HEK293 (cell line): ENCODE results near the gene SAFB.

ENCODE experiments used
- CTCF ChIA-PET: fragments of 350-600 bp; formaldehyde crosslinking; extraction: SDS; loops from one replicate; lab custom pipeline; 2021; ENCODE audit warnings: antibody characterized with exemption; lab: Yijun Ruan, JAX
- POLR2A ChIA-PET: fragments of 300-600 bp; formaldehyde crosslinking; extraction: SDS; loops from one replicate; lab custom pipeline; 2020; ENCODE audit warnings: antibody characterized with exemption, inconsistent platforms; lab: Yijun Ruan, JAX
- H3K27ac ChIP-seq: fragments of 200-500 bp; sonication (Bioruptor generic); 2 replicates; pipeline ENCODE4 v1.5.1; 2014; ENCODE audit warnings: low read depth, low read length, control low read depth, inconsistent platforms; ENCODE audit errors: extremely low read depth
- H3K36me3 ChIP-seq, 2 experiments: fragments of 200-500 bp in 1 of 2; sonication (Bioruptor generic) in 1 of 2; 1 replicate in 1 of 2; 2 replicates in 1 of 2; pipeline ENCODE4 v1.5.1; 2014 to 2017; ENCODE audit warnings: inconsistent platforms in 2 of 2, low read length in 2 of 2; ENCODE audit not compliant: control insufficient read depth in 2 of 2, insufficient read depth in 1 of 2
- H3K4me1 ChIP-seq: fragments of 200-500 bp; sonication (Bioruptor generic); 2 replicates; pipeline ENCODE4 v1.5.1; 2014; ENCODE audit warnings: mild to moderate bottlenecking, low read length, inconsistent platforms; ENCODE audit not compliant: control insufficient read depth, insufficient read depth
- H3K4me3 ChIP-seq: 2 replicates; pipeline ENCODE4 v1.5.1; 2011; ENCODE audit warnings: low read depth, mild to moderate bottlenecking, control low read depth, low read length, moderate library complexity
- H3K9me3 ChIP-seq: fragments of 200-500 bp; sonication (Bioruptor generic); 2 replicates; pipeline ENCODE4 v1.5.1; 2014; ENCODE audit warnings: low read depth, low read length, inconsistent platforms; ENCODE audit not compliant: control insufficient read depth, insufficient read depth
- PBX3 ChIP-seq: sonication (generic); formaldehyde crosslinking; IDR thresholded peaks from 2 replicates; pipeline ENCODE4 v1.8.1; 2022; ENCODE audit warnings: mild to moderate bottlenecking, moderate library complexity, missing genetic modification reagents
- SCRT1 ChIP-seq: fragments of 450-650 bp; formaldehyde crosslinking; IDR thresholded peaks from 2 replicates; pipeline ENCODE4 v1.5.1; 2016; ENCODE audit warnings: missing biosample characterization, missing genetic modification characterization, borderline replicate concordance
- ZBTB17 ChIP-seq: fragments of 450-650 bp; formaldehyde crosslinking; IDR thresholded peaks from 2 replicates; pipeline ENCODE4 v1.5.1; 2016; ENCODE audit warnings: missing biosample characterization, missing genetic modification characterization
- ZNF121 ChIP-seq: fragments of 450-650 bp; formaldehyde crosslinking; IDR thresholded peaks from 2 replicates; pipeline ENCODE4 v1.5.1; 2016; ENCODE audit warnings: missing biosample characterization, missing genetic modification characterization
- ZNF335 ChIP-seq: fragments of 450-650 bp; formaldehyde crosslinking; conservative IDR thresholded peaks from 2 replicates; pipeline ENCODE4 v1.5.1; 2016; ENCODE audit warnings: missing biosample characterization, missing genetic modification characterization
- ZNF398 ChIP-seq: fragments of 450-650 bp; formaldehyde crosslinking; IDR thresholded peaks from 2 replicates; pipeline ENCODE4 v1.5.1; 2017; ENCODE audit warnings: missing biosample characterization, missing genetic modification characterization
- ZNF558 ChIP-seq: fragments of 450-650 bp; formaldehyde crosslinking; IDR thresholded peaks from 2 replicates; pipeline ENCODE4 v1.5.1; 2016; ENCODE audit warnings: missing biosample characterization, missing genetic modification characterization
- ZNF580 ChIP-seq: fragments of 450-650 bp; formaldehyde crosslinking; IDR thresholded peaks from 2 replicates; pipeline ENCODE4 v1.5.1; 2016; ENCODE audit warnings: missing biosample characterization, missing genetic modification characterization
- ZNF704 ChIP-seq: fragments of 450-650 bp; formaldehyde crosslinking; IDR thresholded peaks from 2 replicates; pipeline ENCODE4 v1.5.1; 2016; ENCODE audit warnings: missing biosample characterization, missing genetic modification characterization
- ZNF792 ChIP-seq: fragments of 450-650 bp; formaldehyde crosslinking; IDR thresholded peaks from 2 replicates; pipeline ENCODE4 v1.5.1; 2016; ENCODE audit warnings: missing biosample characterization, missing genetic modification characterization
- ZSCAN16 ChIP-seq: fragments of 450-650 bp; formaldehyde crosslinking; IDR thresholded peaks from 2 replicates; pipeline ENCODE4 v1.5.1; 2016; ENCODE audit warnings: missing biosample characterization, missing genetic modification characterization

Gene SAFB

GRCh38 chr19:5682107-5682482 is 59.2 kb downstream of the SAFB start:
- ChIA-PET CTCF (interaction anchor here (1.1 kb wide), 1 partner anchor 9 kb away, joined by 3 read pairs; no protein-coding TSS in a partner anchor), POLR2A (interaction anchor here (1.1 kb wide), 1 partner anchor 59 kb away, joined by 4 read pairs; the partner anchor contains the start of genes SAFB and SAFB2)
- Histone ChIP-seq H3K36me3 (peaks cover 0 to 6% of the 10 kb centered on the region in 2 experiments; a peak in 1 of 3 replicates), H3K9me3 (no peaks in the 10 kb centered on the region), H3K27ac (no peak overlapping the region), H3K4me1 (no peaks in the 10 kb centered on the region), H3K4me3 (no peak overlapping the region)
- TF ChIP-seq ZNF398 (tag by site-specific recombination) = 0 out of 2 replicates have a peak, but pooled peaks have one; percentile 17
- no peak for TF ChIP-seq PBX3

- TF ChIP-seq ZNF121 (tag by site-specific recombination) = peak; percentile 85
- no peak for TF ChIP-seq ZNF335 (tag by site-specific recombination)
- TF ChIP-seq ZNF580 = no peak
- TF ChIP-seq ZSCAN16 (tag by site-specific recombination) = no peak
- TF ChIP-seq SCRT1 (tag by site-specific recombination) = peak; percentile 24; the same call in 1 of the 2 replicates
- Histone ChIP-seq H3K36me3 (no peaks in the 10 kb centered on the region), H3K27ac (no peak overlapping the region), H3K9me3 (no peaks in the 10 kb centered on the region), H3K4me3 (no peak overlapping the region), H3K4me1 (no peaks in the 10 kb centered on the region)
- ChIA-PET POLR2A (interaction anchor here (0.6 to 0.7 kb wide), 2 partner anchors 10 to 34 kb away, joined by 3 to 6 read pairs; no protein-coding TSS in a partner anchor), CTCF (interaction anchor here (0.6 kb wide), 1 partner anchor 24 kb away, joined by 3 read pairs; no protein-coding TSS in a partner anchor)
Measured at GRCh38 chr19:5683177-5683886, 60.4 kb downstream of the SAFB start.

- POLR2A ChIA-PET = no interaction called here
- Histone ChIP-seq H3K36me3 (no peaks in the 10 kb centered on the region), H3K4me1 (no peaks in the 10 kb centered on the region), H3K9me3 (no peaks in the 10 kb centered on the region), H3K4me3 (no peak overlapping the region), H3K27ac (no peak overlapping the region)
- CTCF ChIA-PET = interaction anchor here (0.5 kb wide), 1 partner anchor 44 kb away, joined by 3 read pairs; no protein-coding TSS in a partner anchor
- TF ChIP-seq ZNF558 (tag by site-specific recombination) = no peak
- no peak for TF ChIP-seq ZBTB17 (tag by site-specific recombination)
- TF ChIP-seq ZNF792 (tag by site-specific recombination) = no peak
- no peak for TF ChIP-seq ZNF704 (tag by site-specific recombination)
Measured at GRCh38 chr19:5684694-5685430, 62.0 kb downstream of the SAFB start.
